Body of pancreas (tissue), 4 donors: Measurements from ENCODE around the gene SLC6A19.

ENCODE experiments used
- CTCF ChIP-seq, 7 experiments: fragments of 450-650 bp in 4 of 7; fragments of 200-600 bp in 3 of 7; sonication (generic) in 3 of 7; IDR thresholded peaks; one replicate each; pipeline ENCODE4 v1.5.1; 2016 to 2019; ENCODE audit warnings: antibody characterized with exemption in 7 of 7
- POLR2A ChIP-seq, 3 donors: fragments of 450-650 bp; IDR thresholded peaks; one replicate each; pipeline ENCODE4 v1.6.1; 2016; ENCODE audit warnings: antibody characterized with exemption in 3 of 3, mild to moderate bottlenecking in 2 of 3

GRCh38 chr5:1158647-1159340 is 42.6 kb upstream of the SLC6A19 start:
- TF ChIP-seq CTCF (IDR thresholded peaks at IDR 0.05) (no peak), POLR2A (IDR thresholded peaks at IDR 0.05) (no peak)
